Body of pancreas (tissue), 4 donors: Measurements from ENCODE around the gene MYOG.

ENCODE experiments used
- POLR2A ChIP-seq, 3 donors: fragments of 450-650 bp; IDR thresholded peaks; one replicate each; pipeline ENCODE4 v1.6.1; 2016; ENCODE audit warnings: antibody characterized with exemption in 3 of 3, mild to moderate bottlenecking in 2 of 3
- TF ChIP-seq, protein P1 (sequence below), 7 experiments: fragments of 450-650 bp in 4 of 7; fragments of 200-600 bp in 3 of 7; sonication (generic) in 3 of 7; IDR thresholded peaks; one replicate each; pipeline ENCODE4 v1.5.1; 2016 to 2019; ENCODE audit warnings: antibody characterized with exemption in 7 of 7

DNA sequence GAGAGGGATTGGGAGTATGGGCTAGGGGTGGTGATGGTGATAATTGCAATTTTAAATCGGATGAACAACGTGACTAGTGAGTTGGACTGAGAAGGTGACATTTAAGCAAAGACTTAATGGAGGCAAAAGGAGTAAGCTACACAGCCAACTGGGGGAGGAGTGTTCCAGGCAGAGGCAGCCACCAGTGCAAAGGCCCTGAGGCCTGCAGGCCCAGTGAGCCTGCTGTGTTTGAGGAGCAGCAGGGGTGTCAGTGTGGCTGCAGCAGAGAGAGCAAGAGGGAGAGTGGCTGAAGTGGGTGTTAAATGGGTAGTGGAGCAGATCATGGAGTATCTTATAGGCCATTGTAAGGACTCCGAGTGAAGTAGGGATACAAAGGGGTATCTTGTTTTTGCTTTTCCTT is 18.8 kb downstream of the MYOG start:
- TF ChIP-seq, protein P1, sequence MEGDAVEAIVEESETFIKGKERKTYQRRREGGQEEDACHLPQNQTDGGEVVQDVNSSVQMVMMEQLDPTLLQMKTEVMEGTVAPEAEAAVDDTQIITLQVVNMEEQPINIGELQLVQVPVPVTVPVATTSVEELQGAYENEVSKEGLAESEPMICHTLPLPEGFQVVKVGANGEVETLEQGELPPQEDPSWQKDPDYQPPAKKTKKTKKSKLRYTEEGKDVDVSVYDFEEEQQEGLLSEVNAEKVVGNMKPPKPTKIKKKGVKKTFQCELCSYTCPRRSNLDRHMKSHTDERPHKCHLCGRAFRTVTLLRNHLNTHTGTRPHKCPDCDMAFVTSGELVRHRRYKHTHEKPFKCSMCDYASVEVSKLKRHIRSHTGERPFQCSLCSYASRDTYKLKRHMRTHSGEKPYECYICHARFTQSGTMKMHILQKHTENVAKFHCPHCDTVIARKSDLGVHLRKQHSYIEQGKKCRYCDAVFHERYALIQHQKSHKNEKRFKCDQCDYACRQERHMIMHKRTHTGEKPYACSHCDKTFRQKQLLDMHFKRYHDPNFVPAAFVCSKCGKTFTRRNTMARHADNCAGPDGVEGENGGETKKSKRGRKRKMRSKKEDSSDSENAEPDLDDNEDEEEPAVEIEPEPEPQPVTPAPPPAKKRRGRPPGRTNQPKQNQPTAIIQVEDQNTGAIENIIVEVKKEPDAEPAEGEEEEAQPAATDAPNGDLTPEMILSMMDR (IDR thresholded peaks at IDR 0.05) = no peak
- TF ChIP-seq POLR2A (IDR thresholded peaks at IDR 0.05) = no peak
